Mesenchymal stem cell (in vitro differentiated cells and primary cell): ENCODE measurements around the gene MICAL3.
"Not testable (repeated sequence)": the region's sequence is repeated elsewhere in the genome, so short reads cannot be mapped to it uniquely, and the experiment has no call there.

Experiments used
- DNase-seq: peaks from one replicate; pipeline ENCODE4 v3.0.0-alpha.2; 2013
- H2AFZ ChIP-seq: one replicate; pipeline ENCODE4 v1.6.1; 2013; ENCODE audit warnings: low read depth, mild to moderate bottlenecking, control low read depth, inconsistent platforms, low read length, moderate library complexity
- H2AK5ac ChIP-seq: 2 replicates; pipeline ENCODE4 v1.6.1; 2013; ENCODE audit warnings: low read length, moderate library complexity, mild to moderate bottlenecking, inconsistent platforms; ENCODE audit not compliant: severe bottlenecking
- H2BK120ac ChIP-seq: one replicate; pipeline ENCODE4 v1.6.1; 2013; ENCODE audit warnings: low read depth, mild to moderate bottlenecking, inconsistent platforms, low read length, moderate library complexity
- H2BK12ac ChIP-seq, 2 experiments: one replicate each; pipeline ENCODE4 v1.6.1; 2013; ENCODE audit warnings: inconsistent platforms in 2 of 2, low read length in 2 of 2, mild to moderate bottlenecking in 2 of 2, moderate library complexity in 2 of 2, control low read depth in 1 of 2
- H2BK15ac ChIP-seq: one replicate; pipeline ENCODE4 v1.6.1; 2013; ENCODE audit warnings: mild to moderate bottlenecking, low read depth, inconsistent platforms; ENCODE audit not compliant: poor library complexity, severe bottlenecking
- H2BK5ac ChIP-seq: 2 replicates; pipeline ENCODE4 v1.6.1; 2013; ENCODE audit warnings: low read depth, mild to moderate bottlenecking, low read length, control low read depth, inconsistent platforms; ENCODE audit not compliant: poor library complexity, severe bottlenecking
- H3K14ac ChIP-seq, 2 experiments: one replicate each; pipeline ENCODE4 v1.6.1; 2013; ENCODE audit warnings: inconsistent platforms in 2 of 2, low read length in 2 of 2, control low read depth in 1 of 2, mild to moderate bottlenecking in 1 of 2, moderate library complexity in 1 of 2
- H3K18ac ChIP-seq, 2 experiments: one replicate each; pipeline ENCODE4 v1.6.1; 2013; ENCODE audit warnings: inconsistent platforms in 2 of 2, low read length in 2 of 2, control low read depth in 1 of 2, low read depth in 1 of 2, mild to moderate bottlenecking in 1 of 2
- H3K23ac ChIP-seq, 2 experiments: one replicate each; pipeline ENCODE4 v1.6.1; 2013; ENCODE audit warnings: inconsistent platforms in 2 of 2, low read length in 2 of 2, mild to moderate bottlenecking in 2 of 2, moderate library complexity in 2 of 2, control low read depth in 1 of 2
- H3K27ac ChIP-seq: 2 replicates; pipeline ENCODE4 v1.5.1; 2013; ENCODE audit warnings: mild to moderate bottlenecking, moderate library complexity, low read length, control low read depth, inconsistent platforms; ENCODE audit not compliant: poor library complexity, severe bottlenecking
- H3K27me3 ChIP-seq, 2 experiments: 2 replicates each; pipeline versions ENCODE4 v1.6.1 to v1.7.0; 2013; ENCODE audit warnings: low read length in 2 of 2, mild to moderate bottlenecking in 2 of 2, moderate library complexity in 2 of 2, control low read depth in 1 of 2, inconsistent platforms in 1 of 2; ENCODE audit not compliant: control insufficient read depth in 1 of 2, insufficient read depth in 1 of 2
- H3K36me3 ChIP-seq, 2 experiments: 2 replicates each; pipeline versions ENCODE4 v1.6.1 to v1.7.0; 2013; ENCODE audit warnings: low read length in 2 of 2, control low read depth in 1 of 2, inconsistent platforms in 1 of 2, low read depth in 1 of 2, mild to moderate bottlenecking in 1 of 2; ENCODE audit not compliant: insufficient read depth in 2 of 2, control insufficient read depth in 1 of 2
- H3K4ac ChIP-seq, 2 experiments: one replicate each; pipeline ENCODE4 v1.6.1; 2013; ENCODE audit warnings: inconsistent platforms in 2 of 2, low read length in 2 of 2, mild to moderate bottlenecking in 2 of 2, moderate library complexity in 2 of 2, control low read depth in 1 of 2, low read depth in 1 of 2
- H3K4me1 ChIP-seq: 2 replicates; pipeline ENCODE4 v1.6.1; 2013; ENCODE audit warnings: low read depth, low read length, control low read depth; ENCODE audit not compliant: control insufficient read depth, insufficient read depth
- H3K4me2 ChIP-seq: 2 replicates; pipeline ENCODE4 v1.6.1; 2013; ENCODE audit warnings: low read length, mild to moderate bottlenecking, inconsistent platforms; ENCODE audit not compliant: poor library complexity, severe bottlenecking
- H3K4me3 ChIP-seq, 2 experiments: 2 replicates each; pipeline versions ENCODE4 v1.5.1 to v1.7.0; 2013; ENCODE audit warnings: low read length in 2 of 2, mild to moderate bottlenecking in 2 of 2, control low read depth in 1 of 2, low read depth in 1 of 2; ENCODE audit not compliant: insufficient read depth in 1 of 2
- H3K79me1 ChIP-seq: replicated peaks from 2 replicates; pipeline ENCODE4 v1.6.1; 2013; ENCODE audit warnings: mild to moderate bottlenecking, control low read depth, low read length, inconsistent platforms; ENCODE audit not compliant: poor library complexity, severe bottlenecking
- H3K9ac ChIP-seq: 2 replicates; pipeline ENCODE4 v1.7.0; 2013; ENCODE audit warnings: mild to moderate bottlenecking, low read length, moderate library complexity
- H3K9me3 ChIP-seq: 2 replicates; pipeline ENCODE4 v1.7.0; 2013; ENCODE audit warnings: mild to moderate bottlenecking, low read length; ENCODE audit not compliant: control insufficient read depth
- H4K8ac ChIP-seq: one replicate; pipeline ENCODE4 v1.6.1; 2013; ENCODE audit warnings: inconsistent platforms, mild to moderate bottlenecking, low read length, moderate library complexity
- H4K91ac ChIP-seq: one replicate; pipeline ENCODE4 v1.6.1; 2013; ENCODE audit warnings: mild to moderate bottlenecking, low read length, inconsistent platforms
- WGBS: methylation state at CpG from one replicate; pipeline ENCODE4 v1.1.7; 2013; ENCODE audit warnings: mixed read lengths; 5-methylcytosine and 5-hydroxymethylcytosine counted together

MICAL3 gene

GRCh38 chr22:18031695-18032454 is 7.5 kb upstream of the MICAL3 start:
- peak overlapping the region; percentile 80 for H4K91ac ChIP-seq
- H4K8ac ChIP-seq: peak overlapping the region; percentile 52
- WGBS: 49% methylated on average over 7 of the region's 10 CpGs
- peak overlapping the region; percentile 72 for H2AK5ac ChIP-seq
- H3K14ac ChIP-seq: no peak overlapping the region
- no peaks in the 10 kb centered on the region for H3K27me3 ChIP-seq
- peak overlapping the region in 1 of 2 experiments; percentile 54 for H3K4ac ChIP-seq
- no peak overlapping the region for H3K4me2 ChIP-seq
- peak; percentile 85 for DNase-seq
- H2BK15ac ChIP-seq: peak overlapping the region; percentile 49
- H3K79me1 ChIP-seq: no peaks in the 10 kb centered on the region
- peak overlapping the region; percentile 97 for H3K27ac ChIP-seq
- peak overlapping the region in 1 of 2 experiments; percentile 19 for H3K4me3 ChIP-seq
- H3K23ac ChIP-seq: no peak overlapping the region
- peak overlapping the region; percentile 53 for H3K9ac ChIP-seq
- H2AFZ ChIP-seq: no peak overlapping the region
- peak overlapping the region; percentile 15 for H2BK120ac ChIP-seq
- peaks cover 19% of the 10 kb centered on the region for H3K4me1 ChIP-seq
- peak overlapping the region; percentile 94 for H2BK5ac ChIP-seq
- no peaks in the 10 kb centered on the region for H3K36me3 ChIP-seq
- H2BK12ac ChIP-seq: peak overlapping the region; percentile 40 to 59
- no peaks in the 10 kb centered on the region for H3K9me3 ChIP-seq
- peak overlapping the region; percentile 37 to 44 for H3K18ac ChIP-seq

- Histone ChIP-seq H3K9ac (no peak overlapping the region), H3K36me3 (no peaks in the 10 kb centered on the region), H2BK5ac (no peak overlapping the region), H3K9me3 (no peaks in the 10 kb centered on the region), H3K14ac (no peak overlapping the region), H2BK15ac (no peak overlapping the region), H3K23ac (no peak overlapping the region), H3K4ac (no peak overlapping the region), H3K4me3 (no peak overlapping the region), H2AK5ac (no peak overlapping the region), H2BK12ac (no peak overlapping the region), H3K27ac (no peak overlapping the region), H4K8ac (no peak overlapping the region), H3K18ac (no peak overlapping the region), H4K91ac (no peak overlapping the region), H3K79me1 (peaks cover 3% of the 10 kb centered on the region), H3K4me2 (no peak overlapping the region), H3K4me1 (peaks cover 20% of the 10 kb centered on the region), H2AFZ (no peak overlapping the region), H2BK120ac (no peak overlapping the region), H3K27me3 (no peaks in the 10 kb centered on the region)
- WGBS: 100% methylated on average over 1 of the region's 2 CpGs
- no peak for DNase-seq
Observed at GRCh38 chr22:18029686-18030267, 5.4 kb upstream of the MICAL3 start.

DNA sequence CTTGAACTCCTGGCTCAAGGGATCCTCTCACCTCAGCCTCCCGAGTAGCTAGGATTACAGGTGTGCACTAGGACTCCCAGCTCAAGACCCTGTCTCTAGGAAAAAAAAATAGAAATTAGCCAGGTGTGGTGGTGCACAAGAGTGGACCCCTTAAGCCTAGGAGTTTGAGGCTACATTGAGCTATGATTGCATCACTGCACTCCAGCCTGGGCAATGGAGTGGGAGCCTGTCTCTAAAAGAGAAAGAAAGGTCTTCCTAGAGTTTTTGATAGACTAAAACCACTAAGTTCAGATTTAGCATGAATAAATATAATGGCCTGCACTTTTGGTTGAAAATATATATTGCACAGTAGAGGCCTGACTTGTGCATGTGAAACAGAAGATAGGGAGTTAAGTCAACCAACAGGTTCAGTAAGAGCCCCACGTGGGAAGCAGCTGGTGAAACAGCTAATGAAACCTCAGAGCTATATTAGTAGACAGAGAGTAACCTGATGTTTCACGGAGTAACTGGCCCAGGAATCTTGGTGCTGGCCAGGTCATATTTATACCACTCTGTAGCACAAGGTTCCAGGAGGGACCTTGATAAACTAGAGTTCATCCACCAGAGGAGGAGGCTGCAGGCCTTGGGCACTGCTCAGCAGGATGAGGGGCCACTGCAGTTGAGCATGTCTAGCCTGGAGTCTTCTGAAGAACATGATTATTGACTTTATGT is 4.6 kb upstream of the MICAL3 start:
- H3K9me3 ChIP-seq: no peaks in the 10 kb centered on the region
- H3K27me3 ChIP-seq: no peaks in the 10 kb centered on the region
- H2AFZ ChIP-seq: no peak overlapping the region
- no peak overlapping the region for H2AK5ac ChIP-seq
- 95% methylated on average over 2 of the region's 3 CpGs for WGBS
- no peak overlapping the region for H3K9ac ChIP-seq
- no peak overlapping the region for H3K14ac ChIP-seq
- H3K27ac ChIP-seq: no peak overlapping the region
- H3K23ac ChIP-seq: no peak overlapping the region
- peaks cover 21% of the 10 kb centered on the region for H3K4me1 ChIP-seq
- H2BK12ac ChIP-seq: no peak overlapping the region
- no peak overlapping the region for H3K4me2 ChIP-seq
- DNase-seq: no peak
- peaks cover 4% of the 10 kb centered on the region for H3K79me1 ChIP-seq
- H4K91ac ChIP-seq: no peak overlapping the region
- H3K4me3 ChIP-seq: no peak overlapping the region
- no peak overlapping the region for H3K18ac ChIP-seq
- H2BK120ac ChIP-seq: no peak overlapping the region
- H4K8ac ChIP-seq: no peak overlapping the region
- H2BK5ac ChIP-seq: no peak overlapping the region
- H2BK15ac ChIP-seq: no peak overlapping the region
- H3K36me3 ChIP-seq: no peaks in the 10 kb centered on the region
- no peak overlapping the region for H3K4ac ChIP-seq

DNA sequence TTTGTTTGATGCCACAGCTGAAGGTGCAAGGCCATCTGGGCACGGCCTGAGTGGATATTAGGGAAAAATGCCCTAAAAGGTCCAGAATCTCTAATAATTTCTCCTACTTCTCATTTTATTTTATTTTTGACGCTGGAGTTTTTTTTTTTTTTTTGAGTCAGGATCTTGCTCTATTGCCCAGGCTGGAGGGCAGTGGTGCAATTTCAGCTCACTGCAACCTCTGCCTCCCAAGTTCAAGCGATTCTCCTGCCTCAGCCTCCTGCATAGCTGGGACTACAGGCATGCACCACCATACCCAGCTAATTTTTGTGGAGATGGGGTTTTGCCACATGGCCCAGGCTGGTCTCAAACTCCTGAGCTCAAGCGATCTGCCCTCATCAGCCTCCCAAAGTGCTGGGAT is 1.5 kb upstream of the MICAL3 start:
- H4K8ac ChIP-seq, H3K14ac ChIP-seq, DNase-seq, H2BK5ac ChIP-seq, H3K9ac ChIP-seq, H2BK120ac ChIP-seq, H3K4me3 ChIP-seq, H2AK5ac ChIP-seq, H3K23ac ChIP-seq, H3K27me3 ChIP-seq, H2BK15ac ChIP-seq, H2BK12ac ChIP-seq, H3K4me2 ChIP-seq, H3K36me3 ChIP-seq, H4K91ac ChIP-seq, H3K4ac ChIP-seq, H2AFZ ChIP-seq, H3K18ac ChIP-seq, H3K27ac ChIP-seq, H3K9me3 ChIP-seq, H3K79me1 ChIP-seq: not testable (repeated sequence)
- H3K4me1 ChIP-seq: peaks cover 17% of the 10 kb centered on the region
- WGBS: 100% methylated on average over 1 of the region's 4 CpGs
